ENCODE measurements around the gene ZNF445. TPM values are rescaled to one million over a fixed set of nuclear protein-coding genes. Genes with fewer than 3 reads are reported as not detected.
A peak's percentile ranks its signal among the peaks of the same experiment; 100 is the strongest.

Gene ZNF445
- total and polyA plus RNA-seq, 9 of the 15 experiments (the other 6 are each of a cell fraction or from before 2014, with no cell fraction given), result 1.2 to 26.9 (median 10.6) TPM

GRCh38 chr3:44439499-44440295, 37.8 kb downstream of the ZNF445 start (continued):
- TF ChIP-seq MBD1 (CRISPR knock-in tag; IDR thresholded peaks at IDR 0.05), result no peak
- TF ChIP-seq SFPQ (IDR thresholded peaks at IDR 0.05; ENCODE audit: low read depth, low read length), result no peak
- TF ChIP-seq TEAD2 (tag; IDR thresholded peaks at IDR 0.05), result no peak
- TF ChIP-seq ZZZ3 (IDR thresholded peaks at IDR 0.05), result no peak
- no peak for TF ChIP-seq SLC30A9 (CRISPR knock-in tag; IDR thresholded peaks at IDR 0.05)
- no peak for TF ChIP-seq SAFB2 (IDR thresholded peaks at IDR 0.05; ENCODE audit: borderline replicate concordance, low read depth, low read length, severe bottlenecking)
- TF ChIP-seq ZNF589 (CRISPR knock-in tag; IDR thresholded peaks at IDR 0.05; ENCODE audit: low read depth), result peak; percentile 94
- no peak; the same call in 1 of the 2 replicates for TF ChIP-seq MGA (IDR thresholded peaks at IDR 0.05)
- TF ChIP-seq ZNF444 (CRISPR knock-in tag; IDR thresholded peaks at IDR 0.05), result peak; percentile 27; the same call in 1 of the 2 replicates
- TF ChIP-seq ZNF133 (CRISPR knock-in tag; IDR thresholded peaks at IDR 0.05), result peak; percentile 54; the same call in 1 of the 2 replicates
- no peak for TF ChIP-seq PTRF (tag; IDR thresholded peaks at IDR 0.05)
- no peak for TF ChIP-seq SAFB (IDR thresholded peaks at IDR 0.05; ENCODE audit: borderline replicate concordance, low read depth, low read length)

All from K562 (cell line).